Gastrocnemius medialis (tissue), 4 donors: ENCODE data around the gene IQGAP2. TPM values are rescaled to one million over a fixed set of nuclear protein-coding genes. Genes with fewer than 3 reads are reported as not detected.

Source experiments
- ATAC-seq, 2 donors: fragments of 150-250 bp; one replicate each; pipeline ENCODE4 v1.9.1; 2016
- DNase-seq, 2 donors: peaks; one replicate each; pipeline ENCODE4 v3.0.0-alpha.2; 2019
- H3K27ac ChIP-seq, 4 donors: fragments of 200-600 bp; sonication (generic); 1 replicate in 1 of 4; 2 replicates in 3 of 4; pipeline ENCODE4 v1.5.1; 2016 to 2018; ENCODE audit warnings: mild to moderate bottlenecking in 2 of 4, moderate library complexity in 1 of 4
- H3K27me3 ChIP-seq, 3 donors: fragments of 200-600 bp; sonication (generic) in 2 of 3; 1 replicate in 1 of 3; 2 replicates in 2 of 3; pipeline versions ENCODE4 v1.5.1 to v1.6.0; 2016 to 2019; ENCODE audit warnings: mild to moderate bottlenecking in 1 of 3, moderate library complexity in 1 of 3
- H3K36me3 ChIP-seq, 2 donors: fragments of 200-600 bp; sonication (generic) in 1 of 2; one replicate each; pipeline ENCODE4 v1.5.1; 2017 to 2018
- H3K4me1 ChIP-seq, 2 donors: fragments of 200-600 bp; sonication (generic) in 1 of 2; one replicate each; pipeline ENCODE4 v1.5.1; 2016 to 2017; ENCODE audit warnings: mild to moderate bottlenecking in 2 of 2
- H3K4me3 ChIP-seq, 4 donors: fragments of 200-600 bp; sonication (generic) in 3 of 4; 1 replicate in 1 of 4; 2 replicates in 3 of 4; pipeline ENCODE4 v1.5.1; 2016 to 2019; ENCODE audit warnings: mild to moderate bottlenecking in 2 of 4
- H3K9me3 ChIP-seq, 3 donors: fragments of 200-600 bp; sonication (generic) in 2 of 3; 1 replicate in 1 of 3; 2 replicates in 2 of 3; pipeline ENCODE4 v1.5.1; 2016 to 2019
- POLR2A ChIP-seq, 2 donors: fragments of 450-650 bp; IDR thresholded peaks; one replicate each; pipeline ENCODE4 v1.6.1; 2017; ENCODE audit warnings: antibody characterized with exemption in 2 of 2, mild to moderate bottlenecking in 2 of 2, moderate library complexity in 2 of 2
- in situ Hi-C, 4 donors: fragments of 200-750 bp; cut with MboI; loops; one replicate each; pipeline versions ENCODE4 v1.15.0 to v1.8.0; 2017; ENCODE audit warnings: low sequenced_read_pairs in 4 of 4
- intact Hi-C: fragments of 100-400 bp; cut with DNase I; formaldehyde crosslinking; loops from one replicate; pipeline ENCODE4 v1.15.1; 2023; ENCODE audit warnings: low total_unique reads
- total RNA-seq, 4 donors: library from RNA; depleted of rRNA; stranded (reverse); fragments of >200 nt; gene quantifications; one replicate each; pipeline versions ENCODE4 v1.1.0 to v1.2.3, GENCODE V29; 2016
- TF ChIP-seq, protein P1 (sequence below), 5 experiments: fragments of 450-650 bp in 3 of 5; fragments of 200-600 bp in 2 of 5; sonication (generic) in 2 of 5; IDR thresholded peaks in 4 of 5; conservative IDR thresholded peaks in 1 of 5; 1 replicate in 4 of 5; 2 replicates in 1 of 5; pipeline ENCODE4 v1.5.1; 2016 to 2019; ENCODE audit warnings: antibody characterized with exemption in 5 of 5, mild to moderate bottlenecking in 3 of 5, moderate library complexity in 3 of 5

IQGAP2 gene
- total RNA-seq, 4 donors from 2014 or later = 1.5 to 6.8 (median 2.5) TPM

DNA sequence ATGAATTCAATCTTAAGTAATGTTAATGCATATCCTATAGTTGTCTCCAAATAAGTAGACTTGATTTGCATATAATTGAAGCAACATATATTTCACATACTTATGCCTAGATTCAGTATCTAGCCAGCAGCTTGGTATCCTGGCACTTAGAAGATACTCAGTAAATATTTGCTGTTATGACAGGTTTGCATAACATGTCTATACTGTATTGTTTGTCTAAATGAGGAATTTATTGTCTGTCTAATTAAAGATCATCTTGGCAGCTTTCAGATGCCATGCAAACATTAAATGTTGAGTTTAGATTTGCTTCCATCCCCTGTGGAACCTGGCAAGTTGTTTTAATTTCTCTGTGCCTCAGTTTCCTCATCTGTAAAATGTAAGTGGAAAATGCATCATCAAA lies 9.4 kb downstream of the IQGAP2 start:
- Histone ChIP-seq H3K4me3 (no peak overlapping the region), H3K27ac (no peak overlapping the region), H3K36me3 (no peaks in the 10 kb centered on the region), H3K4me1 (no peaks in the 10 kb centered on the region), H3K27me3 (no peaks in the 10 kb centered on the region), H3K9me3 (no peaks in the 10 kb centered on the region)
- TF ChIP-seq POLR2A (IDR thresholded peaks at IDR 0.05) = no peak
- TF ChIP-seq, protein P1, sequence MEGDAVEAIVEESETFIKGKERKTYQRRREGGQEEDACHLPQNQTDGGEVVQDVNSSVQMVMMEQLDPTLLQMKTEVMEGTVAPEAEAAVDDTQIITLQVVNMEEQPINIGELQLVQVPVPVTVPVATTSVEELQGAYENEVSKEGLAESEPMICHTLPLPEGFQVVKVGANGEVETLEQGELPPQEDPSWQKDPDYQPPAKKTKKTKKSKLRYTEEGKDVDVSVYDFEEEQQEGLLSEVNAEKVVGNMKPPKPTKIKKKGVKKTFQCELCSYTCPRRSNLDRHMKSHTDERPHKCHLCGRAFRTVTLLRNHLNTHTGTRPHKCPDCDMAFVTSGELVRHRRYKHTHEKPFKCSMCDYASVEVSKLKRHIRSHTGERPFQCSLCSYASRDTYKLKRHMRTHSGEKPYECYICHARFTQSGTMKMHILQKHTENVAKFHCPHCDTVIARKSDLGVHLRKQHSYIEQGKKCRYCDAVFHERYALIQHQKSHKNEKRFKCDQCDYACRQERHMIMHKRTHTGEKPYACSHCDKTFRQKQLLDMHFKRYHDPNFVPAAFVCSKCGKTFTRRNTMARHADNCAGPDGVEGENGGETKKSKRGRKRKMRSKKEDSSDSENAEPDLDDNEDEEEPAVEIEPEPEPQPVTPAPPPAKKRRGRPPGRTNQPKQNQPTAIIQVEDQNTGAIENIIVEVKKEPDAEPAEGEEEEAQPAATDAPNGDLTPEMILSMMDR (IDR thresholded peaks at IDR 0.05 in 4 of 5, conservative IDR thresholded peaks at IDR 0.05 in 1 of 5) = no peak
- in situ Hi-C loops (no loop called here), intact Hi-C loops (no loop called here)
- DNase-seq (no peak), ATAC-seq (no peak)

DNA sequence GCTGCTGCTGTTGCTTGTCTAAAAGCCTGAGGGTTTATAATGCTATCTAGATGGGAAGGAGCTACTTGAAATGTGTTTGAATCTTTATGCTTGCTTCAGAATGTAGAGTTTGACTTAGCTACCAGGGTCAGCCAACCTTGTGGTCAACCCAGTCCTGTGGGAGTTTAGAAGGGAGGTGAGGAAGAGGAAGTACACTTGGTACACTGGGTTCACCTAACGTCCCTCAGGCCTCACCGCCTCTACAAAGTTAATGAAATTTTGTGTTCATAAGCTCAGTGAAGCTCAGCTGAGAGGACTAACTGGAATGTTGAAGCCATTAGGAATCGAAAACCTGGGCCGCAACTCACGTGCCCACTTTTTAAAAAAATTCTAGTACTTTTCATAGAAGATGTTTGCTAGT lies 10.7 kb downstream of the IQGAP2 start:
- no peaks in the 10 kb centered on the region for H3K27me3 ChIP-seq
- TF ChIP-seq, protein P1 (IDR thresholded peaks at IDR 0.05 in 4 of 5, conservative IDR thresholded peaks at IDR 0.05 in 1 of 5) = no peak
- TF ChIP-seq POLR2A (IDR thresholded peaks at IDR 0.05) = no peak
- H3K9me3 ChIP-seq = no peaks in the 10 kb centered on the region
- H3K36me3 ChIP-seq = no peaks in the 10 kb centered on the region
- DNase-seq (no peak), ATAC-seq (no peak)
- in situ Hi-C loops (no loop called here), intact Hi-C loops (no loop called here)
- no peak overlapping the region for H3K4me3 ChIP-seq
- no peaks in the 10 kb centered on the region for H3K4me1 ChIP-seq
- H3K27ac ChIP-seq = no peak overlapping the region

DNA sequence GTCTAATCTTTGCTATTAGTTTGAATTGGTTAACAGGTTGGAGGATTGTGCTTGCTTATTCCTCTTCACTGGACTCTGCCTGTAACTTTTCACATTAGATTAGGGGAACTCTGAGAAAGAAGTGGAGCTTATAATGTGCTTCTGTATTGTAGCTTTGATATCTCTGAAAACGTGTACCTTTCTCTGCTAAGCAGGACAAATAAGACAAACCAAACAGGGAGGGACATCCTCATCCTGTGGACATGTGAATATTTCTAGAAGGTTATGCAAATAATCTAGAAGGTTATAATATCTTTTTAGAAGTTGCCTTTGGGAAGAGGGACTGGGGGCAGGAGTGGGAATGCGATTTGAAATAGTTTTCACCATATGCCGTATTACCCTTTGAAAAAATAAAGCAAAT lies 11.7 kb downstream of the IQGAP2 start:
- TF ChIP-seq, protein P1 (IDR thresholded peaks at IDR 0.05 in 4 of 5, conservative IDR thresholded peaks at IDR 0.05 in 1 of 5) = no peak
- TF ChIP-seq POLR2A (IDR thresholded peaks at IDR 0.05) = no peak
- Histone ChIP-seq H3K36me3 (no peaks in the 10 kb centered on the region), H3K9me3 (no peaks in the 10 kb centered on the region), H3K4me3 (no peak overlapping the region), H3K27ac (no peak overlapping the region), H3K4me1 (no peaks in the 10 kb centered on the region), H3K27me3 (no peaks in the 10 kb centered on the region)
- DNase-seq = no peak
- intact Hi-C loops = no loop called here
- in situ Hi-C loops = no loop called here
- ATAC-seq = no peak

DNA sequence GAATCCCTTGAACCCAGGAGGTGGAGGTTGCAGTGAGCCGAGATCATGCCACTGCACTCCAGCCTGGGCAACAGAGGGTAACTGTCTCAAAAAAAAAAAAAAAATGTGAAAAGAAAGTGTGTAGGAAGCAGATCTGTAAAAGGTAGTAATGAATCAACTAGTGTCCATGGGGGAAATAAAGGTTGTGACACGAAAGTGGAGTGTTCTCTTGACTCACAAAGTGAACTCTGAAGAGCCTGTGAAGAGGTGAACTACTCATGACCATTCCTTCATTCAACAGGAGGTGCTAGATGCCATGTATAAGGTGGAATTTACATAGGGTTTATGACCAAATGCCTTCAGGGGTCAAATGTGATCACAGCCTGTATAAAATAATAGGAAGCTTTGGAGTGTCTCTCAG lies 12.8 kb downstream of the IQGAP2 start:
- no peaks in the 10 kb centered on the region for H3K4me1 ChIP-seq
- DNase-seq = no peak
- H3K36me3 ChIP-seq = no peaks in the 10 kb centered on the region
- no peaks in the 10 kb centered on the region for H3K27me3 ChIP-seq
- H3K9me3 ChIP-seq = no peaks in the 10 kb centered on the region
- intact Hi-C loops = no loop called here
- no peak for ATAC-seq
- in situ Hi-C loops = no loop called here
- no peak overlapping the region for H3K27ac ChIP-seq
- no peak for TF ChIP-seq POLR2A (IDR thresholded peaks at IDR 0.05)
- TF ChIP-seq, protein P1 (IDR thresholded peaks at IDR 0.05 in 4 of 5, conservative IDR thresholded peaks at IDR 0.05 in 1 of 5) = no peak
- H3K4me3 ChIP-seq = no peak overlapping the region

DNA sequence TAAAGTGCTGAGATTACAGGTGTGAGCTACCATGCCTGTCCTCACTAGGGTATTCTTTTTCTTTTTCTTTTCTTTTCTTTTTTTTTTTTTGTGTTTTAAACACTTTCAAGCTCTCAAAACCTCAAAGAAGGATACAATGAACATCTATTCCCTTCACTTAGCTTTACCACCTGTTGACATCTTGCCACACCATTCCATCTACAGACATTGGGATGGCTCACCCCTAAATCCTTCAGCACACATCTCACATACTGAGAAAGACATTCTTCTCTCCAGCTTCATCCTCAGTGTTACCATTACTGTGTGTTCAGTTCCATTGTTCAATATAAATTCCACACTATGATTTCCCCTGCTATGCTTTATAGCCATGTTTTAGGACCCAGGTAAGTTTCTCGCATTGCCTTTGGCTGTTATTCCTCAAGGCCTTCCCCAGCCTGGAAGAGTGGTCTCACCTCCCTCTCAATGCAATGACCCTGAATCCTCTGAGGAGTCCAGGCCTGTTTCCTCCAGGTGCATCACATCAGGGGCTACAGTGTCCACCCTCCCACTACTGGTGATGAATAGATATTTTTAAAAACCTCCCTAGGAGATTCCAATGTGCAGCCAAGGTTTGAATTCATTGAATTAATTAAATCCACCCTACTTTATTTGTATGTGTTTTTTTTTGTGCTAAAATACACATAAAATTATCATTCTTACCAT lies 16.7 kb downstream of the IQGAP2 start:
- intact Hi-C loops = no loop called here

More for the DNA sequence above, 16.7 kb downstream of the IQGAP2 start:
- H3K4me3 ChIP-seq = no peak overlapping the region
- H3K9me3 ChIP-seq = no peaks in the 10 kb centered on the region
- no peak overlapping the region for H3K27ac ChIP-seq
- no peak for DNase-seq
- in situ Hi-C loops = no loop called here
- H3K36me3 ChIP-seq = no peaks in the 10 kb centered on the region
- ATAC-seq = no peak
- no peaks in the 10 kb centered on the region for H3K27me3 ChIP-seq
- TF ChIP-seq, protein P1 (IDR thresholded peaks at IDR 0.05 in 4 of 5, conservative IDR thresholded peaks at IDR 0.05 in 1 of 5) = no peak
- TF ChIP-seq POLR2A (IDR thresholded peaks at IDR 0.05) = no peak
- H3K4me1 ChIP-seq = no peaks in the 10 kb centered on the region
